HCT116 (cell line): ENCODE measurements around the gene SPATA20. TPM values are rescaled to one million over a fixed set of nuclear protein-coding genes. Genes with fewer than 3 reads are reported as not detected.

Experiments
- ATAC-seq: fragments of 200-7000 bp; cut with Tn5 transposase; 2 replicates; pipeline ENCODE4 v1.9.1; 2020; ENCODE audit warnings: mild to moderate bottlenecking, moderate library complexity
- BruUV-seq: library from RNA; stranded (reverse); fragments of 400-500 nt; replicated peaks from 2 replicates; lab custom pipeline; 2021; lab: Mats Ljungman, UMichigan
- CTCF ChIA-PET: fragments of 300-600 bp; sonication (Branson Sonifier 250); formaldehyde crosslinking; loops from one replicate; lab custom pipeline; 2021; ENCODE audit warnings: antibody characterized with exemption; lab: Charles Lee
- POLR2A ChIA-PET: fragments of 300-600, 350-600 bp; sonication (Branson Sonifier 250); formaldehyde crosslinking; loops from one replicate; lab custom pipeline; 2021; ENCODE audit warnings: antibody characterized with exemption; lab: Charles Lee
- RAD21 ChIA-PET, 2 experiments: fragments of 300-600 bp; sonication (Branson Sonifier 250); formaldehyde crosslinking; loops; one replicate each; lab custom pipeline; 2023; ENCODE audit warnings: low total read pairs in 2 of 2; ENCODE audit not compliant: uncharacterized antibody in 2 of 2, unreplicated experiment in 2 of 2, low non-redundant PET in 1 of 2; lab: Charles Lee
- DNase-seq: peaks from one replicate; pipeline ENCODE4 v3.0.0-alpha.2; 2010; ENCODE audit warnings: low read depth, low spot score
- H2AFZ ChIP-seq: fragments of 200-600 bp; shearing (Covaris generic), sonication (generic); 2 replicates; pipeline ENCODE4 v1.6.1; 2017; ENCODE audit warnings: low read depth, mixed run types, mixed read lengths, antibody characterized with exemption, low read length; ENCODE audit not compliant: poor library complexity, severe bottlenecking
- H3K27ac ChIP-seq: 2 replicates; pipeline ENCODE4 v1.5.1; 2012; ENCODE audit warnings: low read depth, low read length
- H3K27me3 ChIP-seq: fragments of 200-600 bp; sonication (generic); 2 replicates; pipeline ENCODE4 v1.6.1; 2016; ENCODE audit warnings: mixed run types, low read length, mixed read lengths; ENCODE audit not compliant: insufficient read depth
- H3K36me3 ChIP-seq, 2 experiments: fragments of 200-500 bp in 1 of 2; fragments of 200-600 bp in 1 of 2; sonication (Bioruptor generic) in 1 of 2; sonication (generic) in 1 of 2; 2 replicates each; pipeline versions ENCODE4 v1.5.1 to v1.6.1; 2014 to 2016; ENCODE audit warnings: low read length in 2 of 2, inconsistent platforms in 1 of 2, mixed read lengths in 1 of 2, mixed run types in 1 of 2; ENCODE audit not compliant: insufficient read depth in 2 of 2, control insufficient read depth in 1 of 2
- H3K4me1 ChIP-seq, 2 experiments: fragments of 200-600 bp in 1 of 2; sonication (generic) in 1 of 2; 2 replicates each; pipeline versions ENCODE4 v1.5.1 to v1.6.1; 2012 to 2017; ENCODE audit warnings: low read length in 2 of 2, inconsistent platforms in 1 of 2, mild to moderate bottlenecking in 1 of 2, mixed read lengths in 1 of 2, mixed run types in 1 of 2, moderate library complexity in 1 of 2; ENCODE audit not compliant: insufficient read depth in 2 of 2, control insufficient read depth in 1 of 2
- H3K4me2 ChIP-seq: fragments of 200-600 bp; sonication (generic); 2 replicates; pipeline ENCODE4 v1.6.1; 2017; ENCODE audit warnings: mixed run types, low read length, mixed read lengths
- H3K4me3 ChIP-seq, 2 experiments: fragments of 200-600 bp in 1 of 2; sonication (generic) in 1 of 2; replicated peaks in 1 of 2; 2 replicates each; pipeline ENCODE4 v1.5.1; 2011 to 2016; ENCODE audit warnings: low read length in 2 of 2, control low read depth in 1 of 2, low read depth in 1 of 2, mild to moderate bottlenecking in 1 of 2, mixed read lengths in 1 of 2, mixed run types in 1 of 2
- H3K79me2 ChIP-seq: fragments of 200-600 bp; sonication (generic); 2 replicates; pipeline ENCODE4 v1.6.1; 2017; ENCODE audit warnings: mild to moderate bottlenecking, mixed run types, low read length, moderate library complexity, mixed read lengths; ENCODE audit not compliant: insufficient read depth
- H3K9ac ChIP-seq: fragments of 200-600 bp; sonication (generic); 2 replicates; pipeline ENCODE4 v1.6.1; 2016; ENCODE audit warnings: low read length, mixed read lengths
- H3K9me2 ChIP-seq: fragments of 200-600 bp; sonication (generic), shearing (Covaris generic); 2 replicates; pipeline ENCODE4 v1.6.1; 2017; ENCODE audit warnings: mixed run types, mild to moderate bottlenecking, moderate library complexity; ENCODE audit not compliant: insufficient read depth
- H3K9me3 ChIP-seq, 2 experiments: fragments of 200-500 bp in 1 of 2; fragments of 200-600 bp in 1 of 2; sonication (Bioruptor generic) in 1 of 2; sonication (generic) in 1 of 2; 2 replicates each; pipeline ENCODE4 v1.6.1; 2014 to 2017; ENCODE audit warnings: low read length in 2 of 2, mixed read lengths in 2 of 2, inconsistent platforms in 1 of 2, low read depth in 1 of 2, mild to moderate bottlenecking in 1 of 2, mixed run types in 1 of 2, moderate library complexity in 1 of 2; ENCODE audit not compliant: control insufficient read depth in 1 of 2, insufficient read depth in 1 of 2
- H4K20me1 ChIP-seq: fragments of 200-600 bp; sonication (generic), shearing (Covaris generic); 2 replicates; pipeline ENCODE4 v1.6.1; 2017; ENCODE audit warnings: mixed run types, mild to moderate bottlenecking, moderate library complexity; ENCODE audit not compliant: insufficient read depth
- CBX3 ChIP-seq: IDR thresholded peaks from 2 replicates; pipeline ENCODE4 v1.6.1; 2012; ENCODE audit warnings: low read depth
- EZH2phosphoT487 ChIP-seq: fragments of 200-600 bp; IDR thresholded peaks from 2 replicates; pipeline ENCODE4 v1.6.1; 2018; ENCODE audit warnings: antibody characterized with exemption, borderline replicate concordance
- JUND ChIP-seq: IDR thresholded peaks from 2 replicates; pipeline ENCODE4 v1.6.1; 2012
- TCF7L2 ChIP-seq: IDR thresholded peaks from 2 replicates; pipeline ENCODE4 v1.7.0; 2011; ENCODE audit warnings: borderline replicate concordance, inconsistent platforms; ENCODE audit not compliant: insufficient read depth, insufficient read length; ENCODE audit errors: extremely low read depth
- ZBTB33 ChIP-seq: IDR thresholded peaks from 2 replicates; pipeline ENCODE4 v1.6.1; 2011; ENCODE audit warnings: mild to moderate bottlenecking, low read length, moderate library complexity; ENCODE audit not compliant: insufficient replicate concordance; ENCODE audit errors: extremely low read depth
- ZFX ChIP-seq: fragments of 450-650 bp; IDR thresholded peaks from 2 replicates; pipeline ENCODE4 v1.6.1; 2017
- intact Hi-C: fragments of 100-400 bp; cut with micrococcal nuclease; formaldehyde crosslinking; loops from 2 replicates; pipeline ENCODE4 v1.10.0; 2022
- total RNA-seq: library from RNA; stranded (reverse); gene quantifications from one replicate; pipeline ENCODE4 v1.2.1, GENCODE V29; 2021; ENCODE audit not compliant: unreplicated experiment
- TF ChIP-seq, protein P1 (sequence below): IDR thresholded peaks from 2 replicates; pipeline ENCODE4 v1.6.1; 2012

The SPATA20 gene
- total RNA-seq, 1 experiment from 2014 or later = 57.5 TPM

DNA sequence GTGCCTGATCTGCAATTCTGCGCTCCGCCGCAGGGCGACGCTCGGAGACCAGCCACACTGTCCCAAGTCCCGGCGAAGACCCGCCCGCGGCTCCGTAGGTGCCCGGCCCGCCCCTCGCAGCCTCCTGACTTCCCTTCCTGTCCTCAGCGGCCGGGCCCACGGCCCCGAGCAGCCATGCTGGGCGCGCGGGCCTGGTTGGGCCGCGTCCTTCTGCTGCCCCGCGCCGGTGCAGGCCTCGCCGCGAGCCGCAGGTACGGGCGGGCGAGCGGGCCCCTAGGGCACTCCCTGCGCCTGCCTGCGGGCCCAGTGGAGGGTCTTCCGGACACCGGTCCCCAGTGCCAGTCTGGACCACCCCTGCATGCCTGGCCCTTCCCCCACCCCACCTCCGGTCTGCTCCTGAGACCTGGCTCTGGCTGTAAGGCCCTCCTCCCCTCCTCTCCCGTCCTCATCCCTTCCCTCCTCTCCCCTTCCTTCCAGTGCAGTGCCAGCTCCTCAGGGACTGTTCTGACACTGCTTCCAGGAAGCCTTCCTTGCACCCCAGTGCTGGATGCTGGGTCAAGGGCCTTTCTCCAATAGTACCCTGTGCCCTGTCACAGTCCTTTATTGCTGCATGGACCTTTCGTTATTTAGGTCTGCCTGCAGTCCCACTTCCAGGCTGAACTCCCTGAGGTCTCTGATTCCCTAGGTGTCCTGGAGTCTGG is at the start of gene SPATA20 (continued):
- TF ChIP-seq EZH2phosphoT487 (no peak), ZBTB33 (no peak), ZFX (peak; percentile 95; the same call in 1 of the 2 replicates)

GRCh38 chr17:50498021-50498874 is 48.7 kb upstream of the SPATA20 start:
- H3K4me3 ChIP-seq = no peak overlapping the region
- peak overlapping the region; percentile 25 for H2AFZ ChIP-seq
- intact Hi-C loops = no loop called here
- RAD21 ChIA-PET = no interaction called here
- no TSS peak for BruUV-seq
- no peaks in the 10 kb centered on the region for H3K79me2 ChIP-seq
- no peaks in the 10 kb centered on the region for H3K27me3 ChIP-seq
- H3K9me3 ChIP-seq = no peaks in the 10 kb centered on the region
- TF ChIP-seq TCF7L2 = no peak
- no peak; the same call in 1 of the 2 replicates for TF ChIP-seq JUND
- TF ChIP-seq, protein P1, sequence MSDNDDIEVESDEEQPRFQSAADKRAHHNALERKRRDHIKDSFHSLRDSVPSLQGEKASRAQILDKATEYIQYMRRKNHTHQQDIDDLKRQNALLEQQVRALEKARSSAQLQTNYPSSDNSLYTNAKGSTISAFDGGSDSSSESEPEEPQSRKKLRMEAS = 0 out of 2 replicates have a peak, but pooled peaks have one; percentile 9
- TF ChIP-seq CBX3 = no peak
- H3K36me3 ChIP-seq = no peaks in the 10 kb centered on the region
- ATAC-seq (peak; percentile 87), DNase-seq (no peak)
- peaks cover 16 to 27% of the 10 kb centered on the region in 2 experiments for H3K4me1 ChIP-seq
- POLR2A ChIA-PET = interaction anchor here (0.7 kb wide), 1 partner anchor 366 kb away, joined by 3 read pairs; no protein-coding TSS in a partner anchor
- H3K9me2 ChIP-seq = no peaks in the 10 kb centered on the region
- CTCF ChIA-PET = interaction anchor here (0.7 to 0.9 kb wide), 2 partner anchors 130 to 197 kb away, joined by 3 read pairs; no protein-coding TSS in a partner anchor
- H3K9ac ChIP-seq = 0 out of 2 replicates have a peak overlapping the region, but pooled peaks have one; percentile 1
- no peaks in the 10 kb centered on the region for H4K20me1 ChIP-seq
- peak overlapping the region; percentile 49 for H3K4me2 ChIP-seq
- H3K27ac ChIP-seq = peak overlapping the region; percentile 8; the same call in 1 of the 2 replicates
